Measurements from ENCODE around the gene NR1D2.
"Not testable (repeated sequence)": the region's sequence is repeated elsewhere in the genome, so short reads cannot be mapped to it uniquely, and the experiment has no call there.

The NR1D2 gene

DNA sequence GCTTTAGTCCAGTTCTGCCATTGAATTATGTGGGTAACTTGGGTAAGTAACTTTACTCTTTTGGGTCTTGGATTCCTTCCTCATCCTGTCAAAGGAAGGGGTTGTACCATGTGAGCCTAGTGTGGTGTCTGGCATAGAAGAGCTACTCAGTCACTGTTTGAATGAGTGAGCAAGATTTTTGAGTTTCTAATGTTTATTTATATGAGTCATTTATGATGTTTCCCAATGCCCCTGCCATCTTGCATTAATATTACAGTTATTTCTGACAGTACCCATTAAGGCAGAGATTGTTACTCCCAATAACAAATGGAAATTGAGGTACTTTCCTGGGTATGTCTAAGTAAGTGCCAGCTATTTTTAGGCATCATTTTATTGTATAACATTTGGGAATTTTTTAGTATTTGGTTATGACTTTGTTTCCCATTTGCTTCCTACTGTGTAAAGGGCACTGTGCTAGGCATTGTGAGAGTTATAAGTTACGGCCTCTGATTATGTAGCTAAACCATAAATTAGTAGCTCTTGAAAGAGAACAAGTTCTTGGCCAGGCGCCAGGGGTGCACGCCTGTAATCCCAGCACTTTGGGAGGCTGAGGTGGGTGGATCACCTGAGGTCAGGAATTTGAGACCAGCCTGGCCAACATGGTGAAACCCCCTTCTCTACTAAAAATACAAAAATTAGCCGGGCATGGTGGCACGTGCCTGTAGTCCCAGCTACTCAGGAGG, 23.5 kb downstream of the NR1D2 start:
- no peak for DNase-seq

DNA sequence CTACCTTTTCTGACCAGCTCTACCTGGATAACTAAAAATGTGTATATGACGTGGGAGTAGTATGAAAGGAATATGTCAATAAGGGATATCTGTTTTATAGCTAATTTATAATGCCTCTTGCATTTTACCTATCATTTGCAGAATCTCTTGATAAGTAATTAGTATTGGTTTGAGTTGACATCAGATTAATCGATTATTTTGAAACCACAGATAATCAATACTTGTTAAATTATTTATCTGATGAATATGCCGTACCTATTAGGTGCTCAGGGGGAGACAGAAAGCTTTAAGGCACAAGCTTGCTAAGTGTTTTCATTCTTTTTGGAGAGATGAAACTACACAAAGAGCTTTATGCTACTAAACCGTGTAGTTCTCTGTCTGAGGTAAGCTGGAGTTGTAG, 24.3 kb downstream of the NR1D2 start:
- DNase-seq: no peak

GRCh38 chr3:23971684-23972083, 26.6 kb downstream of the NR1D2 start:
- no peak for DNase-seq

GRCh38 chr3:23976555-23976954, 31.5 kb downstream of the NR1D2 start:
- no peak for DNase-seq

GRCh38 chr3:23979569-23979968, 34.5 kb downstream of the NR1D2 start:
- no peak for DNase-seq

- no peak for DNase-seq
Measured at GRCh38 chr3:23981136-23981535, 36.0 kb downstream of the NR1D2 start.

GRCh38 chr3:23981955-23982354, 36.9 kb downstream of the NR1D2 start:
- no peak for DNase-seq

DNA sequence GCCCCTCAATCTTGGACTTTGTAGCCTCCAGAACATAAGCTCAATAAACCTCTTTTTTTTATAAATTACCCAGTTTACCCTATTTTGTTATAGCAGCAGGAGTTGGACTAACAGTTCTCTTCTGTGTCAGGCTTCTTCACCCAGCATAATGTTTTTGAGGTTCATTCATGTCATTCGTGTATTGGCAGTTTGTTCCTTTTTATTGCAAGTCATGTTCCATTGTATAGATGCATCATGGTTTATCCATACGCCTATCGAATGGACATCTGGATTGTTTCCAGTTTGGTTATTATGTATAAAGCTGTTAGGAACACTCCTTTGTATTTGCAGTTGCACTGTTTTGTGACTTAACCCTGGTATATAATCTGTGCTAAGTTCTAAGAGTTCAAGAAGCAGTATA, 39.8 kb downstream of the NR1D2 start:
- DNase-seq: no peak

GRCh38 chr3:23985747-23986544, 40.9 kb downstream of the NR1D2 start:
- DNase-seq: no peak

DNA sequence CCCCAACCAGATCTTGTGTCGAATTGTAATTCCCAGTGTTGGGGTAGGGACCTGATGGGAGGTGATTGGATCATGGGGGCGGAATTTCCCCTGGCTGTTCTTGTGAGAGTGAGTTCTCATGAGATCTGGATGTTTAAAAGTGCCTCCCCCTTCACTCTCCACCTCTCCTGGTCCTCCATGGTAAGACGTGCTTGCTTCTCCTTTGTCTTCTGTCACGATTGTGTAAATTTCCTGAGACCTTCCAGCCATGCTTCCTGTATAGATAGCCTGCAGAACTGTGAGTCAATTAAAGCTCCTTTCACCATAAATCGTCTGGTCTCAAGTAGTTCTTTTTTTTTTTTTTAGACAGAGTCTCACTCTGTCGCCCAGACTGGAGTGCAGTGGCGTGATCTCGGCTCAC, 42.3 kb downstream of the NR1D2 start:
- DNase-seq: no peak

- DNase-seq: no peak
Measured at GRCh38 chr3:23991306-23991682, 46.2 kb downstream of the NR1D2 start.

DNA sequence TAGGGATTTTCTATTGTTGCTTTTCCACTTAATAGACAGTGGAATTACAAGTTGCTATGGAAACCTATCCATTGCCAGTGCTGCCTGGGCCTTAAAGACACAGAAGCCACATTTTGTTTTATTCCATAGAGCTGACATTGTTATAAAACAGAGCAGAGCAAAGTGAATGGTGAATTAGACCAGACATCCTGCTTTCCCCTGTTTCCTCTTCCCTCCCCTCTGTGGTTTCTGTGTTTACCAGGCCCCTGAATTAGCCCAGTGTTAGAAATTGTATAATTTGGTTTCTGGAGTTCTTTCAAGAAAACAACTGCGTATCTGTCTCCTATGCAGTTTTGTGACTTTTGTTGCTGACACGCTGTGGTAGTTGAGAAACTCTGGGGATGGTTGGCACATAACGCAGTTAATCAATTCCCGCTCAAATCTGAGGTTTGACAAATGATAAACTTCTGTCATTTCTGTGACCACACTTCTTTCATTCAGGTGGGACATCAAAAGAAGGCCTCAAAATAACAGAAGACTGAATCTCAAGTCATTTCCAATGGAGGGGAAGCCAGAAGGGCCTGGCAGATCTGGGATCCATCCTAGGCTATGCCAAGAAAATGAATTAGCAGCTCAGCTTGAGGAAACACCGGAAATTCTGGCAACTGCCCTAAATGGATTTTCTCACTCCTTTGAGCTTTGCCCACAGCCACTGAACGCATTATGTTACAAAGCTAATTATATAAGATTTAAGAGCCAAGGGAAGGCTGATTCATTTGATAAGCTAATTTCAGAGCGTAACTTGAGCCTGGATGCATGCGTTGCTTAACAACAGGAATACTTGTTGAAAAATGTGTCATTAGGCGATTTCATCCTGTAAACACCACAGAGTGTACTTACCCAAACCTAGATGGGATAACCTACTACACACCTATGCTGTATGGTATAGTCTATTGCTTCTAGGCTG, 46.9 kb downstream of the NR1D2 start:
- DNase-seq: peak; percentile 45

DNA sequence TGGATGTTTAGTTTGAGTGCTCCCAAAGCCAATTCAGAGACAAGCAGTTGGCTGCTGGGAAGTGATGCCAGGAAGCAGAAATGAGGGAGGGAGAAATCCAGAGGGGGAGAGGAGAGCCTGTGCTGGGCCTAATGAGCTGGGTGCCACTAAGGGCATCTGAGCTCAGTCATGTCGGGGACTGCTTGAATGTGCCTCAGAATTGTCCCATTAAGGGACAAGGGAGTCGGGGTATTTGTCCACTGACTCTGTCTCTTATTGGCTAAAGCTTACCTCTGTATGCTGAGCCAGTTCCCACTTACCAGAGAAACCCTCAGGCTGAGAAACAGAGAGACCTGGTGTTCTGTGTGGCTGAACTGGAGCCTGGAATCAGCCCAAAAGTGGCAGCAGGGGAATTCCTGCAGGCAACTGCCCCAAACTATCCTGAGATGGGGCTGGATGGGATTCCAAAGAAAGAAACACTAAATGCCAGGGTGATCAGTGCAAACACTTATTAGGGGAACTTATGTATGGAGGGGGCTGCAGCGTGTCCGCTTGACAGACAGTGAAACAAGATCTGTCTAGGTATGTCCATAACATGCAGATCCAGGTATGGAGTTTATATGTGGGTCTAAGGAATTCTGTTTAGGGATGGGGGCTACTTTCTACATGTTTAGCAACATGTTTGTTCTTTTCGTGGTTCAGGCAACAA, 48.6 kb downstream of the NR1D2 start:
- DNase-seq: no peak

DNA sequence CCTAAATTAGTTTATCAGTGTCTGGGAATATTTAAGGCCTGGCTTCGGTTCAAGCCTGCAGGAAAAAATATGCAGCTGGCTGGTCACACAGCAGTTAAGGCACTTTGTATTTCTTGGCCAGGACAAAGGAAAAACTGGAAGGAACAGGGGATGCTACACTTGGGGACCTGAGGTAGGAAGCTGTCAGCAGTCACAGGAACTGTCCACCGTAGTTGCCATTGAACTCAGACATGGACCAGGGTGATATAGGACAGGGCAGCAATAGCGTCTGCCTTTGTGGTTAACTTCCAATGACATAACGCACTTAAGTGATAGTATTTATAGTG, 49.1 kb downstream of the NR1D2 start:
- no peak for DNase-seq

DNA sequence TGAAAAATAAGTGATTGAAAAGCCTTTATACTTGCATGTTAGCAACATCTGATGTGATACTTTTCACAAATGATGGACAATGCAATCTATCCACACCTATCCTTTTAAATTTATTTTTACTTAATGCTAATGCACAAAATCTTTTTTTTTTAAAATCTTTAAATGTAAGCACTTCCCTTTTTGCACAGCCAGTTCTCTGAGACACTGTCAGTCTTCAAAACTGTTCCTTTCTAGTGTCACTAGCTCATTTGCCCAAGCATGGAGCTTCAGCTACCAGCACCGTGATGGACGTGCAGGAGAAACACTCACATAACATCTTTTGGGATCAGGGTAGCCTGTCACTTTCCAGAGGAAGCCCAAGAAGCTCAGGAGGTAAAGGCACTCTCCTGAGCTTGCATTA, 50.1 kb downstream of the NR1D2 start:
- no peak for DNase-seq

DNA sequence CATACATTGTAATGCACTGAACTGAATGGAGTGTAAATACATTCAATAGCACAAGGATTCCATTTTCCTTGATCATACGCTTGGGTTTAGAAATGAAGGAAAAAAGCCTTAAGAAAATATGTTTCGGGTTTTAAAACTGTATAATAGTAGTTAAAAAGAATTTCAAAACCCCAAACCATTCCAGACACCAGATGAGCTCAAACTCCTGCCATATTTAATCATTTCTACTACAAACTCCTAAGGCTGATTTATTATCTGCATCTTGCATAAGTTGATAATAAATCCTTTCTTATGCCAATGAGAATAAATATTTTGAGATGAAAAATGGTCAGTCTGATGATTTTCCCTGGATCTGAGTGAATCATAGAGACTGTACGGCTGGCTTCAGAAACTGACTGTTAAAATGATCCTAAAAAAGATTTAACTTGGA, 51.0 kb downstream of the NR1D2 start:
- no peak for DNase-seq

DNA sequence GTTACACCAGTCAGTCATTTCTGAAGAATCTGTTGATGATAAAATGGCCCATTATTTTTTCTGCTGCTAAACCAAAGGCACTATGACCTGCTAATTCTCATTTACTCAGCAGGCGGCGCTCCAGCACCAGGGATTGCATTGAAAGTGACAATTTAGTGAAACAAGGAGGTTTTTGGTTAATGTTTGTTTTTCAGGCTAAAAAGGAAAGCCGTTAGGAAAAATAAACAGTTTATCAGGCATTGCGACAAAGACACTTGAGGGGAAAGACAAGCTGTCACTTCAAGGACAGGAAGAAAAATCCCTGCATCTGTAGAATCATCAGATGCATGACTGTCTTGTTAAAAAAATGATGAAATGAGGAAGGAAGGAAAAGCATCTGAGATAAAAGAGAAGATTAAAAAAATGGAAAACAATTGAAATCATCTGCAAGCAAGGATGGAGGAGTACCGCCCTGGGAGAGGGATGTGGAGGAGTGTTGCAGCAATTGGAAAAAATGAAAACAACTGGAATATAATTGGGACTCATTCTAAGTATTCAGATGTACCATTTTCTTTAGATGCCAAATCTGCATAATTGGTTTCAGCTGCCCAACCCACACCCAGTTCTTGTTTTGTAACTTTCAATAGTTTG, 54.0 kb downstream of the NR1D2 start:
- no peak for DNase-seq

GRCh38 chr3:24002129-24002528, 57.0 kb downstream of the NR1D2 start:
- DNase-seq: no peak

- DNase-seq: no peak
Measured at GRCh38 chr3:24003466-24003865, 58.4 kb downstream of the NR1D2 start.

DNA sequence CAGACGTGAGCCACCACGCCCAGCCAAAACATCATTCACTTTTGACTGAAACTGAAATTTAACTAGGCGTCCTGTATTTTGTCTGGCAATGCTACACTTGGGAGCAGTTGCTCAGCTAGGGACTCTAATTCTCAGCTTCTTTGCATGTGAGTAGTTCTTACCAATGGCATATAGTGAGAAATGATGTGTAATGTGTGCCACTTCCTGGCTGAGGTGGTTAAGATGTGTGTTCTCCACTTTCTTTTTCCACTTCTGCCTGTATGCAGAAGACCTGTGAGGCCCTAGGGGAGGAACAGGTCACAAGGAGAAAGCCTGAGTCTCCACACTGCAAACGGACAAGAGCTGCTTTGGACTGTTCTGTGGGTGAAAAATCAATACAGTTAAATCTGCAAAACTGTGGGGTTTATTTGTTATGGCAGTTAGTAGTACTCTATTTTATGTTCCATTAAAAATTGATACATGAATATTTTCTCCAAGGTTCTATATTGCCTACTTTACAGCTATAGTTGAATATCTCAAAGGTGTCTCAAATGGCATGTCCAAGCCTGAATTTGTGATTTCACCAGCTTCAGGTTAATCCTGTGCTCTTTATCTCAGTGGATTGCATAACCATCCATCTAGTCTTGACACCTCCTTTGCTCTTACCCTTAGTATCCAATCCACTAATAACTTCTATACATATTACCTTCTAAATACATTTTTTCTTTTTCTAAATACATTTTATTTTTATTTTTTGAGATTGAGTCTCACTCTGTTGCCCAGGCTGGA, 59.3 kb downstream of the NR1D2 start:
- no peak for DNase-seq

GRCh38 chr3:24005669-24006068, 60.6 kb downstream of the NR1D2 start:
- DNase-seq: no peak

- not testable (repeated sequence) for DNase-seq
Measured at GRCh38 chr3:24010834-24011233, 65.7 kb downstream of the NR1D2 start.
